Measurements from ENCODE around the gene DCAF12. TPM values are rescaled to one million over a fixed set of nuclear protein-coding genes. Genes with fewer than 3 reads are reported as not detected.

The DCAF12 gene
- total RNA-seq, 1 experiment from 2014 or later, result 40.2 TPM

DNA sequence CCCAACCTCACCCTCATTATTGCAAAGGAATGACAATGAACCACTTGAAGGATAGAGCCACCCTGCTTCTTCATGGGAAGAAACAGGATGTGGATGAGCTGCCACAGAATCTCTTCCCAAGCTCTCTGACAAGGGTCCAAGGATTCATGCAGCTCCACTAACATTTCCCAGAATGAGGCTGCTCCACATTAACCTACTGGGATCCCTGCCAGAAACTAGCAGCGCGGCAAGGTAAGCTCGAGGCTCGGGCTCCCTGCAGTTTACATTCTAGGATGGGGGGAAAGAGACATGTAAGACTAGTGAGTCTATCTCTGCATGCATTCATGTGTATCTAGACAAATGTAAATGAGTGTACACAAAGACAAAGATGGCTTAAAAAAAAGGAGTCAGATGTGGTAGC is 12.1 kb downstream of the DCAF12 start:
- no peak overlapping the region for H3K27ac ChIP-seq (ENCODE audit: low read depth, low read length)
- RAD21 ChIA-PET (ENCODE audit: low non-redundant PET in 1 of 2, low total read pairs in 2 of 2, uncharacterized antibody in 2 of 2, unreplicated experiment in 2 of 2), result no interaction called here
- no TSS peak for BruUV-seq (replicated peaks)
- H3K9ac ChIP-seq (ENCODE audit: low read length), result no peak overlapping the region
- H3K36me3 ChIP-seq (ENCODE audit: control insufficient read depth in 1 of 2, insufficient read depth in 2 of 2, low read length in 2 of 2), result peaks cover 15 to 16% of the 10 kb centered on the region in 2 experiments; a peak in 3 of 4 replicates
- H3K9me3 ChIP-seq (ENCODE audit: control insufficient read depth in 1 of 2, insufficient read depth in 1 of 2, low read depth in 1 of 2, low read length in 2 of 2), result no peaks in the 10 kb centered on the region
- no peaks in the 10 kb centered on the region for H3K9me2 ChIP-seq (ENCODE audit: insufficient read depth)
- intact Hi-C loops (cut with micrococcal nuclease), result no loop called here
- CTCF ChIA-PET, result no interaction called here
- no peak overlapping the region for H3K4me2 ChIP-seq (ENCODE audit: low read length)
- no peaks in the 10 kb centered on the region for H3K4me1 ChIP-seq (ENCODE audit: control insufficient read depth in 1 of 2, insufficient read depth in 2 of 2, low read length in 2 of 2)
- peaks cover 37% of the 10 kb centered on the region for H3K79me2 ChIP-seq (ENCODE audit: insufficient read depth, low read length)
- no peaks in the 10 kb centered on the region for H4K20me1 ChIP-seq (ENCODE audit: insufficient read depth)
- H3K4me3 ChIP-seq (replicated peaks in 1 of 2; ENCODE audit: low read depth in 1 of 2, low read length in 2 of 2), result no peak overlapping the region
- ATAC-seq (no peak), DNase-seq (ENCODE audit: low read depth, low spot score) (no peak)
- H2AFZ ChIP-seq (ENCODE audit: low read depth, low read length, poor library complexity, severe bottlenecking), result no peak overlapping the region
- H3K27me3 ChIP-seq (ENCODE audit: insufficient read depth, low read length), result no peaks in the 10 kb centered on the region
- TF ChIP-seq CEBPB (IDR thresholded peaks at IDR 0.05; ENCODE audit: low read depth) (no peak), POLR2A (IDR thresholded peaks at IDR 0.05; ENCODE audit: borderline replicate concordance, extremely low read depth, insufficient read depth, insufficient read length) (no peak), CBX3 (IDR thresholded peaks at IDR 0.05; ENCODE audit: low read depth) (no peak), ZFX (IDR thresholded peaks at IDR 0.05) (no peak), SIN3A (IDR thresholded peaks at IDR 0.05; ENCODE audit: low read depth) (no peak)
- TF ChIP-seq, protein P1, sequence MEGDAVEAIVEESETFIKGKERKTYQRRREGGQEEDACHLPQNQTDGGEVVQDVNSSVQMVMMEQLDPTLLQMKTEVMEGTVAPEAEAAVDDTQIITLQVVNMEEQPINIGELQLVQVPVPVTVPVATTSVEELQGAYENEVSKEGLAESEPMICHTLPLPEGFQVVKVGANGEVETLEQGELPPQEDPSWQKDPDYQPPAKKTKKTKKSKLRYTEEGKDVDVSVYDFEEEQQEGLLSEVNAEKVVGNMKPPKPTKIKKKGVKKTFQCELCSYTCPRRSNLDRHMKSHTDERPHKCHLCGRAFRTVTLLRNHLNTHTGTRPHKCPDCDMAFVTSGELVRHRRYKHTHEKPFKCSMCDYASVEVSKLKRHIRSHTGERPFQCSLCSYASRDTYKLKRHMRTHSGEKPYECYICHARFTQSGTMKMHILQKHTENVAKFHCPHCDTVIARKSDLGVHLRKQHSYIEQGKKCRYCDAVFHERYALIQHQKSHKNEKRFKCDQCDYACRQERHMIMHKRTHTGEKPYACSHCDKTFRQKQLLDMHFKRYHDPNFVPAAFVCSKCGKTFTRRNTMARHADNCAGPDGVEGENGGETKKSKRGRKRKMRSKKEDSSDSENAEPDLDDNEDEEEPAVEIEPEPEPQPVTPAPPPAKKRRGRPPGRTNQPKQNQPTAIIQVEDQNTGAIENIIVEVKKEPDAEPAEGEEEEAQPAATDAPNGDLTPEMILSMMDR (IDR thresholded peaks at IDR 0.05 in 2 of 3, conservative IDR thresholded peaks at IDR 0.05 in 1 of 3; ENCODE audit: borderline replicate concordance in 1 of 3, insufficient read depth in 1 of 3, low read depth in 2 of 3, low read length in 2 of 3), result no peak
- POLR2A ChIA-PET, result no interaction called here

DNA sequence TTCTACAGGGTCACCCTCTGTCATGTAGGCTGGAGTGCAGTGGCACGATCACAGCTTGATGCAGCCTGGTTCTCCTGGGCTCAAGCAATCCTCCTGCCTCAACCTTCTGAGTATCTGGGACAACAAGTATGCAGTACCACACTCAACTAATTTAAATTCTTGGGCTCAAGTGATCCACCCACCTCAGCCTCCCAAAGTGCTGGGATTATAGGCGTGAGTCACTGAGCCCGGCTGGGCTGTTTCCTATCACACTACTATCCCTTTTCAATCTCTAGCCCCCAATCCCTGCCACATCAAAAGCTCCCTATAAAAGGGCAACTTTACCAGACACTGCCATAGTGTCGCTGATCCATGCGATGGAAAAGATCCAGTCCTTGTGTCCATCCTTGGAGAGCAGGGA is 20.4 kb downstream of the DCAF12 start:
- Histone ChIP-seq H3K36me3 (ENCODE audit: control insufficient read depth in 1 of 2, insufficient read depth in 2 of 2, low read length in 2 of 2) (peaks cover 27 to 28% of the 10 kb centered on the region in 2 experiments), H3K9ac (ENCODE audit: low read length) (no peak overlapping the region), H4K20me1 (ENCODE audit: insufficient read depth) (no peaks in the 10 kb centered on the region), H3K27ac (ENCODE audit: low read depth, low read length) (no peak overlapping the region), H3K9me3 (ENCODE audit: control insufficient read depth in 1 of 2, insufficient read depth in 1 of 2, low read depth in 1 of 2, low read length in 2 of 2) (no peaks in the 10 kb centered on the region), H2AFZ (ENCODE audit: low read depth, low read length, poor library complexity, severe bottlenecking) (no peak overlapping the region), H3K79me2 (ENCODE audit: insufficient read depth, low read length) (peaks cover 14% of the 10 kb centered on the region; the same call in 1 of the 2 replicates), H3K9me2 (ENCODE audit: insufficient read depth) (no peaks in the 10 kb centered on the region), H3K4me1 (ENCODE audit: control insufficient read depth in 1 of 2, insufficient read depth in 2 of 2, low read length in 2 of 2) (no peaks in the 10 kb centered on the region), H3K27me3 (ENCODE audit: insufficient read depth, low read length) (no peaks in the 10 kb centered on the region), H3K4me2 (ENCODE audit: low read length) (no peak overlapping the region), H3K4me3 (replicated peaks in 1 of 2; ENCODE audit: low read depth in 1 of 2, low read length in 2 of 2) (no peak overlapping the region)
- BruUV-seq (replicated peaks), result no TSS peak
- intact Hi-C loops (cut with micrococcal nuclease), result no loop called here
- no peak for TF ChIP-seq SP1 (IDR thresholded peaks at IDR 0.05; ENCODE audit: low read depth)
- no peak for TF ChIP-seq SRF (IDR thresholded peaks at IDR 0.05; ENCODE audit: low read depth)
- no peak for TF ChIP-seq RAD21 (IDR thresholded peaks at IDR 0.05; ENCODE audit: low read depth)
- no peak for TF ChIP-seq EZH2phosphoT487 (IDR thresholded peaks at IDR 0.05; ENCODE audit: borderline replicate concordance)
- no peak for TF ChIP-seq EZH2 (IDR thresholded peaks at IDR 0.05)
- TF ChIP-seq, protein P2, sequence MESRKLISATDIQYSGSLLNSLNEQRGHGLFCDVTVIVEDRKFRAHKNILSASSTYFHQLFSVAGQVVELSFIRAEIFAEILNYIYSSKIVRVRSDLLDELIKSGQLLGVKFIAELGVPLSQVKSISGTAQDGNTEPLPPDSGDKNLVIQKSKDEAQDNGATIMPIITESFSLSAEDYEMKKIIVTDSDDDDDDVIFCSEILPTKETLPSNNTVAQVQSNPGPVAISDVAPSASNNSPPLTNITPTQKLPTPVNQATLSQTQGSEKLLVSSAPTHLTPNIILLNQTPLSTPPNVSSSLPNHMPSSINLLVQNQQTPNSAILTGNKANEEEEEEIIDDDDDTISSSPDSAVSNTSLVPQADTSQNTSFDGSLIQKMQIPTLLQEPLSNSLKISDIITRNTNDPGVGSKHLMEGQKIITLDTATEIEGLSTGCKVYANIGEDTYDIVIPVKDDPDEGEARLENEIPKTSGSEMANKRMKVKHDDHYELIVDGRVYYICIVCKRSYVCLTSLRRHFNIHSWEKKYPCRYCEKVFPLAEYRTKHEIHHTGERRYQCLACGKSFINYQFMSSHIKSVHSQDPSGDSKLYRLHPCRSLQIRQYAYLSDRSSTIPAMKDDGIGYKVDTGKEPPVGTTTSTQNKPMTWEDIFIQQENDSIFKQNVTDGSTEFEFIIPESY (IDR thresholded peaks at IDR 0.05; ENCODE audit: extremely low read depth, insufficient replicate concordance, low read length), result no peak
- TF ChIP-seq CBX3 (IDR thresholded peaks at IDR 0.05; ENCODE audit: low read depth), result no peak
- no peak for TF ChIP-seq ZFX (IDR thresholded peaks at IDR 0.05)
- no peak for TF ChIP-seq POLR2A (IDR thresholded peaks at IDR 0.05; ENCODE audit: borderline replicate concordance, extremely low read depth, insufficient read depth, insufficient read length)
- no peak for TF ChIP-seq ELF1 (IDR thresholded peaks at IDR 0.05; ENCODE audit: borderline replicate concordance, low read depth)
- TF ChIP-seq EGR1 (IDR thresholded peaks at IDR 0.05; ENCODE audit: low read depth), result no peak
- ATAC-seq, result no peak
- DNase-seq (ENCODE audit: low read depth, low spot score), result no peak
- POLR2A ChIA-PET, result no interaction called here
- RAD21 ChIA-PET (ENCODE audit: low non-redundant PET in 1 of 2, low total read pairs in 2 of 2, uncharacterized antibody in 2 of 2, unreplicated experiment in 2 of 2), result no interaction called here
- CTCF ChIA-PET, result no interaction called here
